CD4-positive, alpha-beta T cell treated with Interleukin-2 at 100 ng/mL for 4 hours (primary cell): ENCODE results near the gene HGF.
"Not testable (repeated sequence)": the region's sequence is repeated elsewhere in the genome, so short reads cannot be mapped to it uniquely, and the experiment has no call there.

Experiments used
- DNase-seq: peaks from one replicate; pipeline ENCODE4 v3.0.0-alpha.2; 2020; ENCODE audit warnings: low spot score

The HGF gene

DNA sequence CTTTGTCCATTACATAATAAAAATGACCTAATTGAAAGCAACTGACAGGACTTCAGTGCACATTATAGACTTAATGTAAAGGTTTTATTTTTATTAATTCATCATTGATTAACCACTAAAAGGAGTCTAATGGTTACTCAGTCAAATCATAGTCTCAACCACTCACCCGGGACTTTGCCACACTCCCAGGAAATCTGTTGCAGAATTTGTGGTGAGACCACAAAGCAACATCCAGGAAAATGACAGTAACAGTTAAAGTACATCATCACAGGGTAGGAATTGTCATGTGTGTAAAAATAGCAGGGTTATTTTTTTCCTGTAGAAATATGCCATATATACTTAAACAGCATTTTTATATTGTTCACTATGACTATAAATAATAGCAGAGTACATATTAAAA is 6.3 kb upstream of the HGF start:
- DNase-seq, result no peak

DNA sequence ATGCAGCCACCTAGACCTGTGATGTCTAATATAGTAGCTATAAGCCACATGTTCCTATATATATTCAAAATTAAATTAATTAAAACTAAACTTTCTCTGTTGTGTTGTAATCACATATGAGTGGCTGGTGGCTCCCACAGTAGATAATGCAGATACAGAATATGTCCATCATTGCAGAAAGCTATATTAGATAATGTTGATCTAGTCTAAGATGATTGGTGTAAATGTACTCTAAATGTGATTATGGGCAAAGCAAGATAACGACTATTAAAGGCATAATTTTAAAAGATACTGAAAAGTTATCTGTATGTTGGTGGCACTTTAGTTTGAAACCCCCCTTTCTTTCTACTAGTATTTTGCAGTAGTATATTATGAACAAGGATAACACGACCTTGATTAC is 5.7 kb upstream of the HGF start:
- no peak for DNase-seq

DNA sequence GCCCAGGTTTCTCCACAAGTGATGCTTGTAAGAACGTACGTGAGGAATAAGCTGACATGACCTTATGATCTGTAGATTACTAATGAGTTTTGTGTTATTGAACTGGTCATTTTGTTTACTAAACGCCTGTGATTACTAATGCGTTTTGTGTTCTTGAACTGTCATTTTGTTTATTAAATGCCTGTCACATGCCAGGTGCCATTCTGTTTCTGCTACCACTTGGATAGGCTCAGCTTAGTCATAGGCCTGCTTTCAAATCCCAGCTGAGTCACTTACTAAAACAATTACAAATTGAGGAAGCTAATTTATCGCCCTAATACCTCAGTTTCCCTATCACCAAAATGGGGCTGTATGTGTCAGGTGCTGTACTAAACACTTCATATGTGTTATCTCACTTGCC is 4.7 kb upstream of the HGF start:
- no peak for DNase-seq

DNA sequence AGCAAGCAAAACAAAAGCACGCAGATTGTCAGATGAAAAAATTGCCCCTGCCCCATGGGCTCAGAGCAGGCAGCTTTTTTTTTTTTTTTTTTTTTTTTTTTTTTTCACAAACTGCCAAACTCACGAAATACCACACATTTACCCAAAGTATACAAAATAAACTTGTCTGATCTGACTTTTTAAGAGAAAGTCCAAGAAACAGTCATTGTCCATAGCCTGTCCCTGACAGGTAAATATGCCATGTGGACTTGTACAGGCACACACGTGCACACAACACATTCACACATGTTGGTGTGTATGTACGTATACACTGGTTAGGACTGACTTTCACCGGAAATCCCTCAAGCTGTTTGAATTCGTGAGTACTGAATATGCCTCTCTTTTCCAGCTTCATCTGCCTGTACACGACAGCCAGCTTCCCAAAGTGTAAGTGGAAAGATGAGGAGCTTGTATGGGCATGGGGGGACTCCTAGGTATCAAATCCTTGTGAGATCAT is 929 bp upstream of the HGF start:
- DNase-seq, result no peak

DNA sequence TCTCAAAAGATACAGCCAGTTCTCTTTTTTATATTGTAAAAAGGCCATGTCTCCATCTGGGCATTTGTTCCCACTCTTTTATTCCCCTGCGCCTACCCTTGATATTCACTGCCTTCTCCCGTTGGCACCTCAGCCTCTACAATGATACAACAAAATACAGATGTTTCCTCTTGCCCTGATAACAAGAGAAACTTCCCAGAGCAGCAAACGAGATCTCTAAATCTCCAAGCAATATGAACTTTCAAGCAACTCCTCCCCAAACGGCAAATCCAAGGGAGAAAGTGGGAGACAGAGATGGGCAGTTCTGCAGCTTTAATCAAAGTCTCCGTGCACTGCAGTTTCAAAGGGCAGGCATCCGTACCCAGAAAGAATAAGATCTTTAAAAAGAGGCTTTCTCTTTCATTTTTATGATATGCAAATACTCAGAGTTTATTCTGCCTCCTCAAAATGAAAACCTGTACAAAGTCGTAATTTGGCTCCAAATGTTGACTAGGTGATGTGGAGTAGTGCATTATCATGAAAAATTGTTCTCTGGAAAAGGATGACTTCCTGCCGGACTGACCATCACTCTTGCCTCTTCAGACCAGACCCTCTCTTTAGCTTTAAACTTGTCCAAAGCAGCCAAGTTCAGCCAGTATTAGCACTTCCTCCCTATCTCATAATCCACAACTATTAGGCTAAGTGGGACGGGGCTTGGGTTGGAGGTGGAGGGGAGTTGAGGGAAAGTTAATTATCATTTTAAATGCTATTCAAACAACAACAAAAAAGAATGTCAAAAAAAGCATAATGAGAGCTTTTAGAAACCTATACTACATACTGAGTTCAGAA is 682 bp downstream of the HGF start:
- DNase-seq, result no peak

DNA sequence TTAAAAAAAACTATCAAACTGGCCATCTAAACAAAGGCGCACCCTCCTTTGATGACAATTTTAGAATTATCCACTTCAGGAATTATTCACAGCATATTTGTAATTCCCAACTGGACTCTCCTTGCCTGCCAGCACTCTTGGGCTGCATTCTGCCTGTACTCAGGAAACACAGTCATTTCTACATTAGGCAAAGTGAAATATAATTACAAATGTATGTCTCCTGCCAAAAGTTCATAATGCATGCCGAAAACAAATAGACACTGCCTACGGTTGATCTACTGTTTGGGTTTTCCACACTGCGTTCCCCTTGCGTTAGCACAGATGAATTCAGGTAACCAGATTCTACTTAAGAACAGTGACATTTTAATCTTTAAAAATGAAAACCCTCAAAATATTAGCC is 1.9 kb downstream of the HGF start:
- no peak for DNase-seq

DNA sequence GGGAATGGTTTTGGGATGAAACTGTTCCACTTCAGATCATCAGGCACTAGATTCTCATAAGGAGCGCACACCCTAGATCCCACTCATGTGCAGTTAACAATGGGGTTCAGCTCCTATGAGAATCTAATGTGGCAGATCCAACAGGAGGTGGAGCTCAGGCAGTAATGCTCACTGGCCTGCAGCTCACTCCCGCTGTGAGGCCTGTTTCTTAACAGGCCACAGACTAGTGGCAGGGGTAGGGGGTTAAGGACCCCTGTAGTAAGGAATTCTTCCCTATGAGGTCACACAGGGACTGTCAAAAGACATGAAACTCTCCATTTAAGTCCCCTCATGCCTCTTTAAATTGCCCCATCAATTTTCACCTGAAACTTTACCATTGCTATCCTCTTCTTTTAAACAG is 8.0 kb downstream of the HGF start:
- no peak for DNase-seq

DNA sequence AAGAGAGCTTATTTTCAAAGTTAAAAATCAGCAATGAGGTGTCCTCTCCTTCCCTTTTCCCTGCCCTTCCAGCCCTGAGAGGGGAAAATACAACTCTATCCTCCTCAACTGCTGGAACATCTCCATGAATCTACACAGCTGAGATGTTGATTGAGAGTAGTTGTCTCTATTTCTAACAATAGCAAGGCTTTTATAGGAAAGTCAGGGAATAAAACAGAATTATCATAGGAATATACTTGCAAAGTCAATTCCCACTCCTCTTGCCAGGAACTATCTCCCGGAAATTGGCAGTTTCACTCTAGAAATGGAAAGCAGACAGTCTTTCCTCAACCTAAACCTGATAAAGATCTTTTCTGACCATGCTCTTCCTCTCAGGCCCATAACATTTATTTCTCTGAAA is 8.8 kb downstream of the HGF start:
- DNase-seq, result no peak

DNA sequence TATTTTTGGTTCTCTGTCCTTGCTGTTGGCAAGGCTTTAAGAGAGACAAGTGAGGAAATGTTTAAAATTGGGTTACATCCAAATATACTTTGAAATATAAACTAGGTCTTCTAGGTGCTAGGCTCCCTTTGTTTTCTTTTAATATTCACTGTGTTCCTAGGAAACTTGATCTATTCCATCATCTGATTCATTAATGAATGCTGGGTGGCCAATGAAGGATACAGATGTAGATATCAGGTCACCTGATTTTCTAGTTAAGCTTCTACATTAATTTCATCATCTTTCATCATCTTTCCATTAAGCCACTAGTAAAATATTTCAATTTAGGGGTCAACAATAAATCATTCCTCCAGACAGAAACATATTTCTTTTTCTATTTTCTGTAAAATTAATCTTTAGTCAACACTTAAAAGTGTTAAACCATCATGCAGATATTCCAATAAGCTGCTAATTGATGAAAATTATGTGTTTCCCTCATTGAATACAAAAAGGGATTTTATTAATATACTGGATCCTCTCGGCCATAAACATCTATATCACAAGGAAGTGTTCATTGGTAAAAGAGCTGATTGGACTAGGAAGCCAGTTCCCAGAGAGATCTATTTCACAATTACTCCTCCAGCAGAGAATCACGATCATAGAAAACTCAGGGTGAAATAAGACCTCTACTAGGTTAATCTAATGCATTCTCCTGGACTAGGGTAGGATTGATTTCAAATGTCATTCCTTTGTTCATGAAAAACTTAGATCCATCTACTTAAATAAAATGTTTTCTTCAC is 14.7 kb downstream of the HGF start:
- DNase-seq, result no peak

DNA sequence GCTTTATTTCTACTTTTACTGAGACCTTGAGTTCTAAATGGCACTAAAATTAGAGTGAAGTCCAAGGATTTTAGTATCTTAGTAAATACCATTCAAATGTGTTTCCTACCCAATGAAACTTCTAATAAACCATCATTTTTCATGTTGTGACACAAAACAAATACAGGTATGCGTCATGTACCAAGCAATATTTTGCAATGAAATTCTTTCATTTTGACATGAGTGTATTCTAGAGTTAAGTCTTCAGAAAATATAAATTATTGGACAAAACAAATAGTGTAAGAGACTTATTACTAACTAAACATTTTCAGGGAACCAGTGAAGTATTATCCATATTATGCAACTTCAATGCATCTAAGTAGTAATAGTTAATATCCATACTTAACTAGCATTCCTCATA is 16.5 kb downstream of the HGF start:
- DNase-seq, result no peak

DNA sequence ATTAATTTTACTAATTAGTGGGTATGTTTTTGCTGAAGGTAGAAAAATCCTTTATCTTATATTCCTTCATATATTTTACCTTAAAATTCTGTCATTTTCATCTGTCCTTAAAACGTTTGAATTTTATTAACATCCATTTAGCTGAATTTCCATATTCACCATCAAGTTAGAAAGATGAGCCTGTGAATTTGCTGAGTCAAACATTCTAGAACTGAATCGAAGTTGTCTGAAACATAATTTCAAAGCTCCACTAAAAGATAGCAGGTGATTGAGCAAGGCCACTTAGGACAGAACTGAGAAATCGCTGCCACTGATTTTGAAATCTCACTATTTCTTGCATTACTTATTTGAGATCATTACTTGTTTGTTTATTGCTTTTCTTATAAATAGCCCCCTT is 17.5 kb downstream of the HGF start:
- no peak for DNase-seq

DNA sequence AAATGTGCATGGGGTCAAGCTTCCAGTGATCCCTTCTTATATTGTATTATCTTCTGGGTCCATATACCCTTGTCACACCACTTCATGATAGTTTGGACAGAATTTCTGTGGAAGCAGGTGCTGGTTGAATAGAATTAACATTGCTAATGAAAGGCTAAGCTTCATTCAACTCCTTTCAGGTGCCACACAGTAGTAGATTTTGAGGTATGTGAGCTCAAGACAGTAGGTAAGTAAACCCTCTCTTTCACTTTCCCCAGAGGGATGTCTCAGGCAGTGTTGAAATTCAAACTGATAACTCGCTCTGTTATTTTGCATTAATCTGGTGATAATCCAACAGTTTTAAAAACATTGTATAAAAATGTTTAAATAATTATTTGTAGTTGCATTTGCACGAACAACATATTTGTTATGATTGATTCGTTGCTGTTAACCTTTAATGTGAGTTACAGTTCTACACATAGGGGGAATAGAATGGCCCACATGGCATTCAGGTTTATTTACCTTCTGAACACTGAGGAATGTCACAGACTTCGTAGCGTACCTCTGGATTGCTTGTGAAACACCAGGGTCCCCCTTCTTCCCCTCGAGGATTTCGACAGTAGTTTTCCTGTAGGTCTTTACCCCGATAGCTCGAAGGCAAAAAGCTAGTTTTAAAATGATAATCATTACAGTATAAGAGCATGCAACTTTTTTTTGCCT is 18.1 kb downstream of the HGF start:
- no peak for DNase-seq

DNA sequence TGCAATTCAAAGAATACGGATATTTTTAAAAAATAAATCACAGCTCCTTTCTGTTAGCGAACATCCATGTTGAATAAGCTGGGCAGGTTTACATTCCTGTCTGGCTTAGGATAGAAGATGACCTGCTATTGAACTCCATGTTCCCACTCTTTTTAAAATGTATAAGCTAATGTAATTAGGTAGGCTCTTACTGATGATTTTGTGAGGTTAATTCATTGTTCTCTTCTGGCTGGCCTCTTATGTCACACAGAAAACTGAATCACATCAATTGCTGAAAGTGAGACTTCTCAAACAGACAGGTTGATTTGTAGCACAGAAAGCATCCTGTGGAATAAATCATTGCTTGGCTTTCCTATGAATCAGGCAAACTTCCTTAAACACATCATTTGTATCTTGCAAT is 24.2 kb downstream of the HGF start:
- no peak for DNase-seq

DNA sequence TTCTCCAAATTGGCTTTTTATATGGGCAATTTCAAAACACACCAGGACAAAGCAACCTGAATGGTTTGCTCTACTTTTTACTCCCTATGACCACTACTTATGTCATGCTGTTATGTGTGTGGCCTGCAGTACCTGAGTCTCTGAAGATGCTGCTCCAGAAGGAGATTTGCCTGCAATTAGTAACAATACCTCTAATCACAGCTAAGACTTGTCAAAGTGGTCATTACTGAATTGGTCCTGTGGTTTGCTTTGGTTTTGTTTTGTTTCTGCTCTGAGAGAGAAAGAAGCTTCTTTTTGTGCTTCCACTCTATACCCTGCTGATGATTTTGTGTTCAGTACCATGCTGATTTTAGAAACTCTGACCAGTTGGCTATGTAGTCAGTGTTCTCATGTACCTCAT is 25.5 kb downstream of the HGF start:
- DNase-seq, result no peak

DNA sequence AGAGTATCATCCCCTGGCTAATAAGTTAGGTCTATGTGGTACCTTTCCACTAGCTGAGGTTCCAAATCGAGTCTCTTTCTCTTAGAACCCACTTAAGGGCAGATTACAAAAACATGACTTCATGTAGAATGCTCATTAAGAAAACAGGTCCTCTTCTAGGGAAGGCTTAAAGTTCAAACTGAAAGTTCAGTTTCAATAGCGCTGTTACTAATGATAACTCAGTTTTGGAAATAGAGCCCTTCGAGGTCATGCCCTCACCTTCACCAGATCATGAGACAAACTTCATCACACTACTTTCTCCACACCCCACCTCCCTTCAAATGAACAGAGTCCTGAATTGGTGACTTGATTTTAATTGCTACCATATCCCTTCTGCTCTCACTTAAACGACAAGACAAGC is 26.2 kb downstream of the HGF start:
- no peak for DNase-seq

DNA sequence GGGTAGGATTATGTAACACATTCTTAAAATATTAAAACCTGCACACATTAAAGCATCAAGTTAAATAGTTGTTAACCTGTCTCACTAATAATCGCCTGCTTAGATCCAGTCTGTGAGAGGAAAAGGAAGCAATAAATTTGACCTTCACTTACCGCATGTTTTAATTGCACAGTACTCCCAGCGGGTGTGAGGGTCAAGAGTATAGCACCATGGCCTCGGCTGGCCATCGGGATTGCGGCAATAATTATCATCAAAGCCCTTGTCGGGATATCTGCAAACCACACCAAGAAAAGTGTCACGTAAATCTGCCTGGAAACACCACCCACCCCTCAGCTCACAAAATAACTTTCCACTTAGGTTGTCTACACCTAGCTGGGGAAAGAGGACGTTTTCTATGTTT is 26.6 kb downstream of the HGF start:
- no peak for DNase-seq

DNA sequence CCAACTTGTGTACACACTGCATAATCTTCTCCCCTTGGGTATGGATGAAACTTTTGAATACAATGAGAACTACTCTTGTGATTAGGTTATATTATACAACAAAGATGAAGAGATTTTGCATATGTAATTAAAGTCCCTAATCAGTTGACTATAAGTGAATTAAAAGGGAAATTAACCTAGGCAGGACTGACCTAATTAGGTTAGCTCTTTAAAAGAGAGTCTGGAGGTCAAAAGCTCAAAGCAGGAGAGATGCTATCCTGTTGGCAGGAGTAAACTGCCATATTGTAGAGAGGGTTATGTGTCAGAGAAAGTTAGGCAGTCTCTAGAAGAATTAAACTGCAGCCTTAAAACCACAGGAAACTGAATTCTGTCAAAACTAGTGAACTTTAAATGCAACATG is 29.4 kb downstream of the HGF start:
- no peak for DNase-seq

DNA sequence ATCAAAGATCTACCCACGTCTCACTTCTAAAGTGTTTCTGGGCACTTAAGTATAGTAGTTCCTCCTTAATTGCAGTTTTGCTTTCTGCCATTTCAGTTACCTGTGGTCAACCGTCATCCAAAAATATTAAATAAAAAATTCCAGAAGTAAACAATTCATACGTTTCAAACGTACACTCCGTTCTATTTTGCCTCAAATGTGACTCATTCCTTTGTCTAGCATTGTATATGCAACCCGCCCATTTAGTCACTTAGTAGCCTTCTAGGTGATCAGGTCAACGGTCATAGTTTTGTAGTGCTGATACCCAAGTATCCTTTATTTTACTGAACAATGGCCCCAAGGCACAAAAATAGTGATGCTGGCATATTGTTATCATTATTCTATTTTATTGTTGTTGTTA is 33.8 kb downstream of the HGF start:
- no peak for DNase-seq

DNA sequence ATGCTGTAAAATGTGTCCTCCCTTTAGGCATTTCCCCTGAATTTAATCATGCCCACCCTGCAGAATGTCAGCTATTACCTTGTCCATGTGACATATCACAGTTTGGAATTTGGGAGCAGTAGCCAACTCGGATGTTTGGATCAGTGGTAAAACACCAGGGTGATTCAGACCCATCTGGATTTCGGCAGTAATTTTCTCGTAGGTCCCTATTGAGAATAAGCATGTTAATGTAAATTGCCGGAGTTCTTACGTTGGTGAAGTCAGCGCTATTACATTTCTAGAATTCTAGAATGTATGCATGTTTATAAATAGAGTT is 44.1 kb downstream of the HGF start:
- DNase-seq, result no peak

DNA sequence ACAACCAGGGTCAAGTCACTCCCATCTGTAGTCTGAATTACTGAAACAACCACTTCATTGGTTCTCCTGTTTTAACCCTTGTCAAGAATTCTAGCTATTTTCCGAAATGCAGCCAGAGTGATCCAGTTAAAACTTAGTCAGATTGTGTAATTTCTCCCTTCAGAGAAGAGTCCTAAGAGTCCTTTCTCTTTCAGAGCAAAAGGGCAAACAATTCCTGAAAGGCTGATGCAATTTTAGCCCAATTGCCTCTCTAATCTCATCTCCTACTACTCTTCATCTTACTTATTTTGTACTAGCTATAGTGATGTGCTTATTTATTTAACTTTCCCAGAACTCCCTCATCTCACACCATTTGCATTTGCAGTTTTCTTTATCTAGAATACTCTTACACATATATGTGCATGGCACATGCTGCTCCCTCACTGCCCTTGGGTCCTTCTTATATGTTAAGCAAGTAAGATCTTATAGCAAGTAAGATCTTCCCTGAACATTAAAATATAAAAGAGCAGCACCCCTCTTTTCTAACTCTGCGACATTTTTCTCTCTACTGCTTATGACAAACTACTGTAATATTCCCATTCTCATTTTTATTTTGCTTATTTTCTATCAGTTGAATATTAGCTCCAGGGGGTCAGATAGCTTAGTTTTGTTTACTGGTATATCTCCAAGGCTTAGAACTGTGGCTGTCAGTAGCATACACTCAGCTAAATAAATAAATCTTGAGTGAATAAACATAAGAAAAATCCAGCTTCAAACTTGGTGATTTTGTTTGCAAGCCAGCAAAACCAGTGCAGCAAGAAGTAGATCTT is 44.6 kb downstream of the HGF start:
- no peak for DNase-seq

DNA sequence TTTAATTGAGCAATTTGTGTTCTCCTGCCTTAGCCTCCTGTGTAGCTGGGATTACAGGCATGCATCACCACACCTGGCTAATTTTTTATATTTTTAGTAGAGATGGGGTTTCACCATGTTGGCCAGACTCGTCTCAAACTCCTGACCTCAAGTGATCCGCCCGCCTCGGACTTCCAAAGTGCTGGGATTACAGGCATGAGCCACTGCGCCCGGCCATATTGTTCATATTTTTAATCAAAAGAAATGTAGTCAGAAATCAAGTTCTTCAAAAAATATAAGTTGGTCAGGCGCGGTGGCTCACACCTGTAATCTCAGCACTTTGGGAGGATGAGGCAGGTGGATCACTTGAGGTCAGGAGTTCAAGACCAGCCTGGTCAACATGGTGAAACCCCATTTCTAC is 47.6 kb downstream of the HGF start:
- DNase-seq, result not testable (repeated sequence)

DNA sequence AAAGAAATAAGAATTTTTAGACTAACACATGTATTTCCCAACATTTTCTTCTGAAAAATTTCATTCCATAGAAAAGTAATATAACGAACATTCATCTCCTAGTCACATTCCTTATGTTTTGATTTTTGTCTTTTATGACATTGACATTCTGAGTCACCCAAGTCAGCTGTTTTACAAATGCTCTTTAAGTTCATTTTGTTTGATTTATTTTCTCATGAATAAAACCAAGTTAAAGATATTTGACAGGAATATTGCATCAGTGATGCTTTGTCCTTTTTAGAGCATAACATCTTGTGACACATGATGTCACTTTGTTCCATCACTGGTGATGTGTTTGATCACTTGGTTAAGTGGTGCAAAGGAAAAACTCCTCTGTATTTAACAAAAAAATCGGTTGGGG is 48.4 kb downstream of the HGF start:
- DNase-seq, result no peak
